Activated CD4-positive, alpha-beta T cell treated with anti-CD3 and anti-CD28 coated beads for 24 hours (primary cell): ENCODE data around the gene FUOM.

ENCODE experiments used
- DNase-seq, 2 donors: peaks; one replicate each; pipeline ENCODE4 v3.0.0-alpha.2; 2020; ENCODE audit warnings: low read depth in 2 of 2

The FUOM gene

GRCh38 chr10:133366751-133367150, 8.9 kb upstream of the FUOM start:
- DNase-seq = no peak

- no peak for DNase-seq
Observed at GRCh38 chr10:133366130-133366478, 8.3 kb upstream of the FUOM start.

- no peak for DNase-seq
Observed at GRCh38 chr10:133365461-133366129, 7.8 kb upstream of the FUOM start.

- DNase-seq = no peak
Observed at GRCh38 chr10:133364645-133365431, 7.0 kb upstream of the FUOM start.

- no peak for DNase-seq
Observed at GRCh38 chr10:133362846-133363245, 5.0 kb upstream of the FUOM start.

GRCh38 chr10:133361773-133362441, 4.1 kb upstream of the FUOM start:
- DNase-seq = no peak

GRCh38 chr10:133361227-133361626, 3.4 kb upstream of the FUOM start:
- no peak for DNase-seq

GRCh38 chr10:133359972-133360610, 2.3 kb upstream of the FUOM start:
- DNase-seq = no peak

- no peak for DNase-seq
Observed at GRCh38 chr10:133359554-133359971, 1.7 kb upstream of the FUOM start.

GRCh38 chr10:133358925-133359310, 1.1 kb upstream of the FUOM start:
- no peak for DNase-seq

- DNase-seq = no peak
Observed at GRCh38 chr10:133358162-133358924, 524 bp upstream of the FUOM start.

- no peak for DNase-seq
Observed at GRCh38 chr10:133356549-133357284, 1.1 kb downstream of the FUOM start.

GRCh38 chr10:133355991-133356390, 1.8 kb downstream of the FUOM start:
- DNase-seq = no peak

GRCh38 chr10:133355266-133355665, 2.6 kb downstream of the FUOM start:
- DNase-seq = no peak

- DNase-seq = no peak
Observed at GRCh38 chr10:133354672-133355240, 3.1 kb downstream of the FUOM start.

GRCh38 chr10:133353988-133354605, 3.7 kb downstream of the FUOM start:
- DNase-seq = no peak

GRCh38 chr10:133353202-133353959, 4.4 kb downstream of the FUOM start:
- no peak for DNase-seq

- DNase-seq = no peak
Observed at GRCh38 chr10:133351408-133352318, 6.2 kb downstream of the FUOM start.
